ENCODE data around the gene SKAP1.
"Not testable (repeated sequence)": the region's sequence is repeated elsewhere in the genome, so short reads cannot be mapped to it uniquely, and the experiment has no call there.

SKAP1 gene

DNA sequence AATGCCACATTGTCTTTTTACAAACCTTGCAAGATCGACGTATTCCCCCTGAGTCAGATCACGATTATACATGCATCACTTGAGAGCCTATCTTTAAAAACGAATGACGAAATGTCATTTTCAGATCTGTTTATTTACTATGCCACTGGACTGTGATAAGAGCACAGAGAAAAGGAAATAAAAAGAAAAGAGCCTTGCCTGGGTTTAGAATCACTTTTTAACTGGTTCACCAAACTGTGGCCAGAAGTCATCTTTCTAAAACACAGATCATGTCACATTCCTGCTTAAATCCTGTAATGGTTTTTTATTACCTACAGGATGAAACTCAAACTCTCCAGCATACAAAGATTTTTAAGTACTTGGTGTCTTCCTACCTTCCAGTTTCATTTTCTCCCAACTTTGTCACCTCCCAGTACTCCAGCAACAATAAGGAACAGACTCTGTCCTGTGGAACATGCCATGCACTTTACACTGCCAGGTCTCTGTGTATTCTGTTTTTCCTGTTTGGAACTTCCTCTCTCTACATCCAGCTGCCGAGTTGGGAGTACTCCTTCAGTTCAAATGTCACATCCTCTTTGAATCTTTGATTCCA, 231.0 kb downstream of the SKAP1 start:
- no peak for DNase-seq

DNA sequence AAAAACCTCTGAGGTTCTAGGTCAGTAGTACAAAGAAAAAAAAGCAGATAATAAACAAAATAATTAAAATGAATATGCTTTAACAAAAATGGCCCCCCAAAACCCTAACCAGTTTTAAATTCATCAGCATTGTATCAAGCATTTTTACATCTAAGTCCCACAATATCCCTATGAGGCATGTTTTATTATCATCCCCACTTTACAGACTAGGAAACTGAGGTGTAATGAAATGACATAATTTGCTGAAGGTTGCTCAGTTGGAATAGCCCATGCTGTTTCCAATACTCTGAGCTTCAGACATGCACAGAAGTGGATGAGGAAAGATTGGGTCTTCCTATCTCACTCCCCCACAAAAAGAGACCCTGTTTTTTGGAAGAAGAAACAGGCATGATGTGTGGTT, 234.1 kb downstream of the SKAP1 start:
- no peak for DNase-seq

DNA sequence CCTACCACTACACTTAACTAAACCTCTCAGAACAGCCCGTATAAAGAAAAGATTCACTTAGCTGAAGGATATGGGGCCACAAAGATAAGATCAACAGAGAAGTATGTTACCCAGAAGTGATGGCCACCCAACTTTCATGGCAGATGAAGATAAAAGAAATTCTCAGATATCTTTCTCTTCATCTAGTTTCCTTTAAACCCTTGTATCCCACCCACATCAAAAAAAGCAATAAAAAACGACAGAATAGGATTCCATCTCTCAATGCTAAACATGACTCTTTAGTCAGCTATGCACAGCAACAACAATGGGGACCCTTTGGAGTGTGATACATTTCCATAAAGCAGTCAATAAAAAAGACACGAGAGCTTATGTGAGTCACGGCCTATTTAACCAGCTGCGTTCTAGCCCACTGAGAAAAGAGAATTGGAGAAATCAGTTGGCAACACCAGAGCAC, 235.9 kb downstream of the SKAP1 start:
- no peak for DNase-seq

DNA sequence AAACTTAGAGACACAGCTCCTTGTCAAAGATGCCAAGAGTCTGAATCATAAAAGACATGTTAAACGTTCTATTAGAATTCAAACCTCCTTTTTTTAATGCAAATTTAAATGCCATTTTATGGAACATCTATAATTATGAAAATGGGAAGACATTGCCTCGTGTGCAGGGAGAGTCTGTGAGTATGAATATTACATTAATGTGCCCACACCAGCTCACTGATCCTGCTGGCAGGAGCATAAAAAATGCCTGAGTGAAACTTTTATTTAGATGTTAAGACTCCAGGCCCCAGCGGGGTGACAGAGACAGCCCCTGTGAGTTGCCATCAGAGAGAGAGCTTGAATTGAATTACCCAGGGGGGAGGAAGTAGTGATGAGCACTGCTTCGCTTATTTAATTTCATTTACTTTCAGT, 237.7 kb downstream of the SKAP1 start:
- no peak for DNase-seq

DNA sequence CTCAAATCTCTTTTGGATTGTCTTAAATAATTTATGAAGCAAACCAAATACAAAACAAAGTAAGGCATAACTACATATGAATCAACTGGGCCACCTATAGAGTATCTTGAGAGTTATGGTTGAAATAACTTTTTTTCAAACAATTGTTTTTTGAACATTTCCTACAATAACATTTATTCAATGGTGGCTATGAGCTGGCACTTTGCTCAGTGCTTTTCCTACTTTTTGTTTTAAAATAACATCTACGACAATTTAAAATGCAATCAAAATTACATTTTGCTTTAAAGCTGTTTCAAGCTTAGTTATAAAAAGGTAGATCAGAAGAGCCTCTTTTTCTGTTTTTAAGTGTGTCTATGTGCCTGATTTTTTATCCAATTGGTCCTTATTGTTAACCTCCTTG, 238.7 kb downstream of the SKAP1 start:
- DNase-seq, result no peak

DNA sequence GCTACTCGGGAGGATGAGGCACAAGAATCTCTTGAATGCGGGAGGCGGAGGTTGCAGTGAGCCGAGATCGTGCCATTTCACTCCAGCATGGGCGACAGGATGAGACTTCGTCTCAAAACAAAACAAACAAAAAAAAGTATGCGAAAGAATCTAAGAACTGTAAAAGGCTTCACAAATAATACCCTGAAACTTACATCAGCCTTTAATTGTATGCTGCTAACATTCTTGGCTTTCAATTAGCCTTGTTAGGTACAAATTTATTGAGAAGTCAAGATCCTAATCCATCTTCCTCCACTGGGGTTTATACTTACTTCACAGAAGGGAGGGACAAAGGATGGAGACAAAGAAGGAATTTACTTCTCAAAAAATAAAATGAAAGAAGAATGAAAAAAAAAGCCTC, 239.1 kb downstream of the SKAP1 start:
- no peak for DNase-seq

DNA sequence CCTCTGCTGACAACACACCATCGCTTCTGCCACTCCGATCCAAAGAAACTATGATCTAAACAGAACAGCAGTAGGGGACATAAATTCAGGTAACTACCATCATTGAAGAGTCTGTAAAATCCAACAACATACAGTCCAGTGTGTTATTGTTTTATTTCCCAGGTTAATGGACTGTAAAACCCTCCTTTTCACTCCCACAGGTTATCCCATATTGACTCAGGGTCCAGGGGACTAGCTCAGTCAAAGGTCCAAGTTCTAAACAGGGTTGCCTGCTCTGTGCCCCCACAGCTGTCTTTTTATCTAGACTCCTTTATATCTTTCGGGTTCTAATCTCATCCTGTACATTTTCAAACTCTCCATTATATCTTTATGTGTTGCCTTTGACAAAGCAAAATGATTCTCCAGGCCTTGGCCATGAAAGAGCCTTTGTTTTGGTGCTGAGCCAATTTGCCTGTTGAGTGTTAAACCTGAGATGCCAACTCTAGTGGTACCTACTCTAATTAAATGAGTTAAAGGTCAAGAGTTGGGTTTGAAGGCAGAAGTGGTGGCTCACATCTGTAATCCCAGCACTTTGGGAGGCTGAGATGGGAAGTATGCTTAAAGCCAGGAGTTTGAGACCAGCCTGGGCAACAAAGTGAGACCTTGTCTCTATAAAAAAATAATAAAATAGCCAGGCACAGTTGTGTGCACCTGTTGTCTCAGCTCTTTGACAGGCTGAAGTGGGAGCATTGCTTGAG, 242.0 kb downstream of the SKAP1 start:
- no peak for DNase-seq

DNA sequence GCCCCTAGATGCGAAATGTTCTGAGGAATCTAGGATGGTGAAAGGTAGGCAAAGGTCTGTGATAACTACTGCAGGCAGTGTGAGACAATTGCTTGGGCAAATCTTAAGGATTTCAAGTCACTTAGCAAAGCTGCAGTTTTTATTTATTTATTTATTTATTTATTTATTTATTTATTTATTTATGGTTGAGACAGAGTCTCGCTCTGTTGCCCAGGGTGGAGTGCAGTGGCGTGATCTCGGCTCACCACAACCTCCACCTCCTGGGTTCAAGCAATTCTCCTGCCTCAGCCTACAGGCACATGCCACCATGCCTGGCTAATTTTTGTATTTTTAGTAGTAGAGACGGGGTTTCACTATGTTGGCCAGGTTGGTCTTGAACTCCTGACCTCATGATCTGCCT, 243.7 kb downstream of the SKAP1 start:
- not testable (repeated sequence) for DNase-seq

DNA sequence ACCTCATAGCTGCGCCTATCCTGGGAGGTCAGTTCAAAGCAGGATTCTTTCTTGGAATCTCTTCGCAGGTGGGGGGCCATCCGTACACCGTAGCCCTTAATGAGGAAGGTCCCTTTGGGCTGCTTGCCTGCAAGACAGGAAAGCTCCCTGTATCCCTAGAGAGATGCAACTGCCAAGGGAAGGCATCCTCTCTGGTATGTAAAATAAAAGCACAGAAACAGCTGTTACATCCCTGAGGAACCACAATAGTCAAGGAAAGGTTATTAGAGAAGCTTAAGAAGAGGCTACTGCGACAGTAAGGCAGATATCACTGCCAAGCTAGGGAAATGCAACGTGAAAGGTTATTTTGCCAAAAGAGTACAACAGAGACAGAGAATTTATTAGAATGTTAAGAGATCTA, 245.3 kb downstream of the SKAP1 start:
- no peak for DNase-seq

DNA sequence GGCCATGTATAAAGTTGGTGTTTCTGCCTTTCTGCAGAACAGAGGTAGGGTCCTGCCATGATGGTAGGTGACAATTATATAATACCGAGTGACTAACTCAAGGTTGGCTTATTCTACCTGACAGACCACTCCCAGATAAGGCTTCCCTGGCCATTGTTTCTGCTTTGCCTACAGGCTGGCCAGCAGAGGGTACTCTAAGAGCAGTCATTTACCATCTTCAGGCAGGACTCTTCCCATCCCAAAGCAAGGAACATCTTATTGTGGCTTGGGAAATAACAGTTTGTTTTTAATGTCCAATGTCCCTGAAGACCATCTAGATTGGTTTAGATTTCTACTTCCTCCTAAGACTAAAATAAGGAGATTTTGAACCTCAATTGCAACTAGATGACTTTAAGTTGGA, 248.4 kb downstream of the SKAP1 start:
- DNase-seq, result no peak

DNA sequence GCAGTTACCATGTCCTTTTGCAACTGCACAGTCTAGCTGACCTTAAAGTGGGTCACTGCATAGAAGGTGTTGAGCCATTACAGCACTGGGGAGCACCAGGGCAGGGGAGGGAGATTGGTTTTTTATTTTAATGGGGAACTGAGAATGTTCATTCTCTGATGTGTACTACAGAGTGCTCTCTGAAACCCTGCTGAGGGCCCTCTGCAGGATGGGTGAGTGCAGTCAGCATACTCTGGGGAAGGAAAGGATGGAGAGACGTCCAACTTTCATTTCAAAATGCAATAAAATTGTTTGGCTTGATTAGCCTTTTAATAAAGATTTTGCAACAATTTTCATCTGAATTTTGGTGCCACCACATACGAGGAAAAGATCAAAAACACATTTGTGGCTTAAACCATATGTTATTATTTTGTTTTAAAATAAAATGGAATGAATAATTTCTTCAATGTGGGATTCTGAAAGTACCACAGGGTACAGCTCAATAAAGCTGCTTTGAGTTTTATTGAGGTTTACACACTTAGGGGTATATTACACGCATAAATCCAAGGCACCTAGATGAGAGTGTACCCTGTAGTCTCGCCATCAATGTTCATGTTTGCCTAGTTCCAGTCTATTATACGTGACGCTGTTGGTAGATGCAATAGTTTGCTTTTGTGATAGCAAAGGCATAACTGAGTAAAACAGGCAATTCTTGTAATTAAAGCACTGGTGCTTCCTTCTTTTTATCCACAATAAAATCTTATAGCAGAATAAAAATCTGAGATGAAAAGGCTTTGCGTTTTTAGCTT, 249.0 kb downstream of the SKAP1 start:
- DNase-seq, result no peak

DNA sequence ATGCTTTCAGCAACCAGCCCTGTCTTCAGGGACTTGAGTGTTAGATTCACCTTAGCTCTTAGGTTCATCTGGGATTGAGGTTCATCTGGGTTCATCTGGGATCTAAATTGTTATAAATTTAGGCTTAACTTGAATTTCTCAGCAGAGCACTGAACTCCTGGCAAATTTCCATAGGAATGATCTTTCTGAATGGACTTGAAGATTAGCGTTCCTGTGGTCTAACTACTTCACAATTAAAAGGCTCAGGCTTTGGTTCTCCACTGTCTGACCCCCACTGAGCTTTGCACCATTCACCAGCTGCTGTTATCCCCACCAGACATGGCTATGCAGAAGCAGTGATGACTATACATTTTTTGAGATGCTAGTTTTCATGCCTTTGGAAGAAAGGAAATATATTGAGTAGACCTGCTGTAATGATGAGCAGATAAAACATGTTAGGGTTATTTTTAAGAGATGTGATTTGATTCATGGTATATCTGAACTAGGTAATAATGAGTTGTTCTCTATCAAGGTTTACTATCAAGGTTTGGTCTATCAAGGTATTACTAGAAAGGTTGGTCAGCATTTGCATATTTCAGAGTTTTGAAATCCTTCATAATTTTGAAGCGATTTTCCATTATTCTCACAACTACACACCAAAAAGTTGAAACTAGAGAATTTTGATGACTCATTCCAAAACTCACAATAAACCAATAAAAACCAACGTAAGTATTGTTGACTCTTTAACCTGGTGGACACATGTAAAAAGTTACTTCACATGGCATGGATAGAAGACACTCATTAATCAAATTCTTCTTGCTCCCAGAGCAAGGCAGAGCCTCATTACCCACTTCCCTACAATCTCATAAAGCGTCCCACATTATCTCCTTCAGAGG, 250.7 kb downstream of the SKAP1 start:
- DNase-seq, result no peak

DNA sequence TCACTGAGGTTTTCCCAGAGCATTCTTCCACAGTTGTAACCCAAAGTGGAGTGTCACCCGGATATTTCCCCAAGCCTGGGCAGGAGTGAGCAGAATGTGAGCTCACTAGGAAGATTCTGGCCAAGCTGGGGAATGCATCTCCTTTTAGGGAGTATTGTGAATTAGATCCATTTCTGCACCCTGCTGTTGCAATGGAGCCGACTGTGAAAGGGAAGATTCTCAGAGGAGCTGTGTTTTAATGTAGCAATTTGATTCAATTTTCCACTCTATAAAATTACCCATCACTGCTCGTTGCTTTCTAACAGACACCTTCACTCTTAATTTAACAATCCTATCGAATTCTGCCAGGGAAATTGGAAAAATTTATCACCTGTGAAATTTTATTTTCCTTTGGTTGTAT, 251.7 kb downstream of the SKAP1 start:
- no peak for DNase-seq

DNA sequence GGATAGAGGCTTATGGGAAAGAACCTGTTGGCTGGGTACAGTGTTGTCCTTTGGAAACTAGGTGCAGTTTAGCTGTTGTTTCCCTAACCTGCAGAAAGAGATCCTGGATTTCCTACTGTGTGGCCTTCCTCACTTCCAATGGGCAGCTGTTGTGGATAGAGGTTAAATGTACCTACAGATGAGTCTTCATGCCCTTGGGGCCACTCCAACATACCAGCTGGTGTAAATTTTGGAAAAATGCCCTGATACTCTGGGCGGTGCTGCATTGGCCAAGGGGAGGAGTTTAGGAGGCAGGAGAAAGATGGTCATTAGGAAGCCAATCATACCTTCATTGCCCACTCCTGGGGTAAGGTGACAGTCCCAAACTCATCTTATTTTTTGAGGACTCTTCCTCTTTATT, 252.2 kb downstream of the SKAP1 start:
- DNase-seq, result no peak

DNA sequence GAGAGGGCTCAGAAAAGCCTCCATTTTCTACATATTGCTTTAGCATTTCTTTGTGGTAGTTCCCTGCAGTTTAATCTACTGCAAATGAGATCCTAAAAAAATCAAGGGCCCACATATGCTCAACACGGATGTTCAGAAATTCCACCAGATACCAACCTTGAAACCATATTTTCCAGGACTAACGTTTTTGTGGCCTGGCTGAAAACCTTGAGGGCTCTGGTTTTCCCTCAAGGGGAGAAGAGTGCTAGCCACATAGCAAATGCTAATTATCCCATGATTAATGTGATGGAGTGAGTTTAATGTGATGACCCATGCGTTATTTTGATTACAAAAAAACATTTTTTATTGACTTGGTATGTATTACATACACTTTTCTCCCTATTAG, 253.6 kb downstream of the SKAP1 start:
- no peak for DNase-seq

DNA sequence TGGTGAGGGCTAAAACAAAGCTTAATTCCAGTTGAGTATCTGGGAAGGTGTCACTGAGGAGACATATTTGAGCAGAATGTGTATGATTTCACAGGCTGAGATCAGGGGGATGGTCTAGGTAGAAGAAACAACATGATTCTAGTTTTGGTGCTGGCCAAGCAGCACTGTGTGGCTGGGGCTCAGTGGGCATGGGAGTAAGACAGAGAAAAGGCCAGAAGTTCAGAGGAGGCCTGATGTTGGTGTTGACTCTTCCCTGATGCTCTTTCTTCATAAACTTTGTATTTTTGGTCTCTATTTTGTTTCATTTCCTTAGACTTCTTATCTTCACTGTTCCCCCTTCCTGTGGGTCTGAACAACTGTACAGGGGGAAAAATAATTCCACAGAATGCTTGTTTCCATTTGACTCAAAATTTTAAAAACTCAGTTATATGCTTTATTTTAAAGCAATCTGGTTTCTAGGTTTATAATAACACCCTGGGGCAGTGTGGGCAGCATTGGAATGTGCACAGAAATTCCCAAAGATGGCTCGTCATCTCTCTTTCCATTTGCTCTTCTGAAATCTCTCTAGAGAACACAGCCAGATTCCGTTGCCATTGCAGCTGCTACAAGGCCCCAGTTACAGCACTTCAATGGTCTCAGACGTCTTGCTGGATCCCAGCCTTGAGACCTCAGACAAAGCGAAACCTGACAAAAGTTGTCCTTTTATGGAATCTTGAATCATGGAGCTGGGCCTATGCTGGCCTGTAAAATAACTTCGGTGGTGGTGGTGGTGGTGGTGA, 254.1 kb downstream of the SKAP1 start:
- no peak for DNase-seq

DNA sequence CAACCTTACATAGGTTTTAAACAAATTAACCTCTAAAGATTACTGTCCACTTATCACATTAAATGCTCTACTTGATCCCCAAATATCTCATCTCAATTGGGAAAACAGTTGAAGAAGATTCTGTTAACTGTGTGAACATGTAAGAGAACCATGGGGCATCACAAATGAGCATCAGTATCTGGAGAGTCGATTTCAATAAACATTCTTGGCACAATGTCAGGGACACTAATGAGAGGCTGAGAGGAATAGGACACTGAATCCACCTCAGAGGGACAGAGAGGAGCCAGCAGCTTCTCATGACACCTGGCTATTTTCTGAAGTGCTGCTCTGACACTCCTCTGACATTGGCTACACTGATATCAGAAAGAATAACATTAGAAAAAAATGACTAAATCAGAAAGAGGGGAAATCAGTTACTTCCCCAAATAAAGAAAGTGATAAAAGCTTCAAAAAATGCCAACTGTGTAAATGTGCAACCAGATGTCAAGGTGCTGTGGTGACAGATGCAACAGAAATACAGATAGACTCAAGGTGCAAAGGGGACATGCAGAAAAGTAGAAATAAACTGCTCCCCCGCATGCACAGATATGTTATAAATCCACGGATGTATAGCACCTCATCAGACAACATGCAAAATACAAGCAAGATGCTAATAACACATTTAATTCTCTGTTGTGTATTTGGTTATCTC, 255.0 kb downstream of the SKAP1 start:
- no peak for DNase-seq

DNA sequence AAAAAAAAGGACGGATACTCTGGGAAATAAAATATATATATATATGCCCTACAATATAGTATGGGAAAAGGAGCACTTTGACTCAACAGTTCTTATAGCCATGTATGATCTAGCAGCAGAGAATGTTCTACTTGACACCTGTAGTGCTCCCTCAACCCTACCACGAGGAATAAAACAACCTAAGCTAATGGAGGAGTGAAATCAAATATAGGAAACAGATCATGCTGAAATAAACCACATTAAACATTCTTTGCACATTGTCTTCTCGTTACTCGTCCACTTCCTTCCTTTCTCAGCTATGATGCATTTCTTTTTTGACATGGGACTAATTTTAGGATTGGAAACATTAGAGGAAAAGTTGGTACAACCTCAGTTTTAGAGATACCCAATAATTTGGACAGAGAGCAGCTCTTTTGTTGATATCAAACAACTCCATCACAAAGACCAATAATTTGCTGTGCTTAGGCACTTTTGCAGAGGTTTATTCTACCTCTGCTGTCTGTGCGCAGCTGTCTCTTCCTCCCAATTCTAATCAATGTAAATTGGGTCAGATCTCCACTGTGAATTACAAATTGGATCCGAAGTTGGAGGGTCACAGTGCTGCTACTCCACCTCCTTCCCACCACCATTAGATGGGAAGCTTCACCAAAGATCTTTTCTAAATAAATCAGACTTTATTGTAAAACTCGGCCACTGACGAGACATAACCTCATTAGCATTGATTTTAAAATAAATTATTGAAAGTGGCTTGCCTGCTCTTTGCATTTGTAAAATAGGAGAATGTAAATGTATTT, 256.6 kb downstream of the SKAP1 start:
- no peak for DNase-seq

DNA sequence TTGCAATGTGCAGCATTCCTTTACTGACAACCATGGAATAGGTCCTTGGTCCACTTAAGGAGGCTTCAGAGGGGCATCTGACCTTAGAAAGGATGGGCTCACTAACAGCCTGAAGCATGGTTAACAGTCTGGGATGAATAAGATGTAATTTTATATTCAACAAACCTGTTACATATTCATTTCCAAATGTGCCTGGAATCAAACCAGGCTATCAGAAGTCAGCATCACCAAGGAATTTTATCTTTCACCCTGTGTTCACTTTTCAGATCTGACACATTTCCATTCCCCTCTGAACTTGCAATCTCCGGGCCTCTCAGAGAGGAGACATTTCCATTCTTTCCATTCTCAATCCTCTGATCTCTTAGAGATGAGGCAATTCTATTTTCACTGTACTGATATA, 260.1 kb downstream of the SKAP1 start:
- no peak for DNase-seq

DNA sequence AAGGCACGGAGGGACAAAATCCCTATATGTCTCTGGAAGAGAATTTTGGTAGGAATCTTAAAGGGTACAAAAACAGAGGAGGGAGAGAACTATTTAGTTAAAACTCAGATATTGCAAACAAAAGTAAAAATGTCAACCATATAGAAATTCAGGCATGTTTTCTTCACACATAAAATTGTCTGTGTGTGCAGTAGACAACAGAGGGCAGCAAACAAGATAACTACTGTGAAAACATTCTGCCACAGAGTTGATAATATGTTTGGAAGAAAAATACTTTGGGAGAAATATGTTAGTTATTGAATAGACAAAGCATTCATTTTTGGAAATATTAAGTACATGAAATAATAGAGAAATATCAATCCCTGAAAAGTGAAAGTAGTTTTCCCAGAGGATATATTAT, 266.2 kb downstream of the SKAP1 start:
- no peak for DNase-seq
